Left ventricle myocardium inferior (tissue), 1 donor: Measurements from ENCODE around the gene RPL13. TPM values are rescaled to one million over a fixed set of nuclear protein-coding genes. Genes with fewer than 3 reads are reported as not detected.

Experiments
- DNase-seq: peaks from one replicate; pipeline ENCODE4 v3.0.0-alpha.2; 2020
- H3K27ac ChIP-seq: fragments of 200-600 bp; replicated peaks from 2 replicates; pipeline ENCODE4 v1.8.0; 2021
- H3K27me3 ChIP-seq: fragments of 200-600 bp; 2 replicates; pipeline ENCODE4 v1.8.0; 2021; ENCODE audit warnings: low read depth
- H3K36me3 ChIP-seq: fragments of 200-600 bp; 2 replicates; pipeline ENCODE4 v1.8.0; 2021
- H3K4me1 ChIP-seq: fragments of 200-600 bp; 2 replicates; pipeline ENCODE4 v1.8.0; 2021
- H3K4me3 ChIP-seq: fragments of 200-600 bp; 2 replicates; pipeline ENCODE4 v1.8.0; 2021; ENCODE audit warnings: mild to moderate bottlenecking, moderate library complexity
- H3K9me3 ChIP-seq: fragments of 200-600 bp; replicated peaks from 2 replicates; pipeline ENCODE4 v1.8.0; 2021
- intact Hi-C: fragments of 100-400 bp; cut with micrococcal nuclease; formaldehyde crosslinking; loops from one replicate; pipeline ENCODE4 v1.11.0; 2022
- total RNA-seq: library from RNA; stranded (reverse); fragmentation: NEBNext Ultra II Directional; extraction: Animal tissue kit (Norgen Biotek cat#: 25700); gene quantifications from one replicate; pipeline ENCODE4 v1.2.1, GENCODE V29; 2021
- TF ChIP-seq, protein P1 (sequence below): fragments of 200-600 bp; IDR thresholded peaks from 2 replicates; pipeline ENCODE4 v1.8.0; 2021; ENCODE audit warnings: antibody characterized with exemption, mild to moderate bottlenecking, borderline replicate concordance
- donor health status: DM: no; HTN: yes; CAD: no; lungs with severe emphysema.

RPL13 gene
- total RNA-seq, 1 donor from 2014 or later = 1,030 TPM

DNA sequence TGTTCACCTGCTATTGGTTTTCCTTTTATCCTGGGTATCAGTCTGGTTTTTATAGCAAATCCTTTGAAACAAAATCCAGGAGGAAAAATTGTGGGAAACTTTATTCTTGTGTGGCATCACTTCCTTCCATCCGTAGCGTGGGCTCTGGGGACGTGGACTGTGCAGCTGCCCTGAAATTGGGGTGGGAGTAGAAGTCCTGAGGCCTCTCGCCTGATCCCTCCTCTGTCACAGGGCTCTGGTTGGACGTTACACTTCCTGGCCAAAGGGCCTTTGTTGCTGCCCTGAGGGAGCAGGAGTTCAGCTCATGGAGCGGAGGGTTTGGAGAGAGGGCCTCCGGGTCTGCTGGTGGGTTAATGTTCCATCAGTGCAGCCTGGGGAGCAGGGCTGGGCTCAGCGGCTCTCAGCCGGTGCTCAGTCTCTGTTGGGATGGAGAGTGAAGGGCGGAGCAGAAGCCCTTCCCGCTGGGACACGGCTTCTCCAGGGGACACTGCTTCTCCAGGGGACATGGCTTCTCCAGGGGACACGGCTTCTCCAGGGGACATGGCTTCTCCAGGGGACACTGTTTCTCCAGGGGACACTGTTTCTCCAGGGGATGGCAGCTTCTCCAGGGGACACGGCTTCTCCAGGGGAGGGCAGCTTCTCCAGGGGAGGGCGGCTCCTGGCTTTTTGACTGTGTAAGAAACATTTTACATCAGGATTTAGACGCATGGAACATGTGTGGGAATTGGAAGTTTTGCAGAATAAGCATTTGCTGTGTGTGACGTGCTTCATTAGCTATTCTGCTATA, 15.2 kb upstream of the RPL13 start:
- intact Hi-C loops = no loop called here
- H3K9me3 ChIP-seq = no peaks in the 10 kb centered on the region
- H3K4me3 ChIP-seq = no peak overlapping the region
- H3K36me3 ChIP-seq = peaks cover 72% of the 10 kb centered on the region
- H3K4me1 ChIP-seq = peaks cover 16% of the 10 kb centered on the region
- no peak for DNase-seq
- TF ChIP-seq, protein P1, sequence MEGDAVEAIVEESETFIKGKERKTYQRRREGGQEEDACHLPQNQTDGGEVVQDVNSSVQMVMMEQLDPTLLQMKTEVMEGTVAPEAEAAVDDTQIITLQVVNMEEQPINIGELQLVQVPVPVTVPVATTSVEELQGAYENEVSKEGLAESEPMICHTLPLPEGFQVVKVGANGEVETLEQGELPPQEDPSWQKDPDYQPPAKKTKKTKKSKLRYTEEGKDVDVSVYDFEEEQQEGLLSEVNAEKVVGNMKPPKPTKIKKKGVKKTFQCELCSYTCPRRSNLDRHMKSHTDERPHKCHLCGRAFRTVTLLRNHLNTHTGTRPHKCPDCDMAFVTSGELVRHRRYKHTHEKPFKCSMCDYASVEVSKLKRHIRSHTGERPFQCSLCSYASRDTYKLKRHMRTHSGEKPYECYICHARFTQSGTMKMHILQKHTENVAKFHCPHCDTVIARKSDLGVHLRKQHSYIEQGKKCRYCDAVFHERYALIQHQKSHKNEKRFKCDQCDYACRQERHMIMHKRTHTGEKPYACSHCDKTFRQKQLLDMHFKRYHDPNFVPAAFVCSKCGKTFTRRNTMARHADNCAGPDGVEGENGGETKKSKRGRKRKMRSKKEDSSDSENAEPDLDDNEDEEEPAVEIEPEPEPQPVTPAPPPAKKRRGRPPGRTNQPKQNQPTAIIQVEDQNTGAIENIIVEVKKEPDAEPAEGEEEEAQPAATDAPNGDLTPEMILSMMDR = no peak
- no peaks in the 10 kb centered on the region for H3K27me3 ChIP-seq
- no peak overlapping the region for H3K27ac ChIP-seq

DNA sequence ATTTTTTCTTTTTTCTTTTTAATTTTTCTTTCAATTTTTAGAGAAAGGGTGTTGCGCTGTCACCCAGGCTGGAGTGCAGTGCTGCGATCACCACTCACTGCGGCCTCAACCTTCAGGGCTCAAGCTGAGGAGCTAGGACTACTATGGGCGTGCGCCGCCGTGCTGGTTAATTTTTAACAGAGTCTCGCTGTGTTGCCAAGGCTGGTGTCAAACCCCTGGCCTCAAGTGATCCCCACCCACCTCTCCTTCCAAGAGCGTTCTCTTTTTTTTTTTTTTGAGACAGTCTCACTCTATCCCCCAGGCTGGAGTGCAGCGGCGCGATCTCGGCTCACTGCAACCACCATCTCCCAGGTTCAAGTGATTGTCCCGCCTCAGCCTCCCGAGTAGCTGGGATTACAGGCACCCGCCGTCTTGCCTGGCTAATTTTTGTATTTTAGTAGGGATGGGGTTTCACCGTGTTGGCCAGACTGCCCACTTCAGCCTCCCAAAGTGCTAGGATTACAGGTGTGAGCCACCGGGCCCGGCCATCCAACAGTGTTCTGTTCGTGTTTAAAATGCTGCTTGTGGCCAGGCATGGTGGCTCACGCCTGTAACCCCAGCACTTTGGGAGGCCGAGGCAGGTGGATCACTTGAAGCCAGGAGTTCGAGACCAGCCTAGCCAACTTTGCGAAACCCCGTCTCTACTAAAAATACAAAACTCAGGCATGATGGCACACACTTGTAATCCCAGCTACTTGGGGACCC, 14.5 kb upstream of the RPL13 start:
- peaks cover 79% of the 10 kb centered on the region for H3K36me3 ChIP-seq
- TF ChIP-seq, protein P1 = no peak

DNA sequence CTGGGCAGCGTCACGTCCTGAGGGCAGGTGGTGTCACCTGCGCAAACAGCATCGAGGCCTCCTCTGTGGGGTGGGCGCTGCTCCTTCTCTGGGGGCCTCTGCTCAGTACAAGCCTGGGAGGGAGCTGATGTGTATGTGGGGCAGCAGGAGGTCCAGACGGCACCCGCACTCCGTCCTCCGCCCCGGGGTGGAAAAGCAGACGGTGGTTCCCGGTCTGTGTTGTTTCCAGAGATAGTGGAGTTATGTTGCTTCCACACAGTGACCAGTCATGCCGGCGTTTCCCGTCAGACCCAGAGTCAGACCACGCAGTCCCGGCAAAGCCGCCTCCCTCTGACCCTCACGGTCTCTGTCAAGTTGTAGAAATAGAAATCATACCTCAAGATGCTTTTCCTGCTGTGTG, 13.7 kb upstream of the RPL13 start:
- Histone ChIP-seq H3K36me3 (peaks cover 81% of the 10 kb centered on the region), H3K27me3 (no peaks in the 10 kb centered on the region), H3K4me1 (peaks cover 4% of the 10 kb centered on the region), H3K4me3 (no peak overlapping the region), H3K9me3 (no peaks in the 10 kb centered on the region), H3K27ac (no peak overlapping the region)
- DNase-seq = no peak
- intact Hi-C loops = no loop called here
- TF ChIP-seq, protein P1 = no peak

More for the DNA sequence above, 14.5 kb upstream of the RPL13 start:
- no peak for DNase-seq
- H3K9me3 ChIP-seq = no peaks in the 10 kb centered on the region
- intact Hi-C loops = no loop called here
- H3K27me3 ChIP-seq = no peaks in the 10 kb centered on the region
- peaks cover 10% of the 10 kb centered on the region for H3K4me1 ChIP-seq
- H3K27ac ChIP-seq = no peak overlapping the region
- no peak overlapping the region for H3K4me3 ChIP-seq

DNA sequence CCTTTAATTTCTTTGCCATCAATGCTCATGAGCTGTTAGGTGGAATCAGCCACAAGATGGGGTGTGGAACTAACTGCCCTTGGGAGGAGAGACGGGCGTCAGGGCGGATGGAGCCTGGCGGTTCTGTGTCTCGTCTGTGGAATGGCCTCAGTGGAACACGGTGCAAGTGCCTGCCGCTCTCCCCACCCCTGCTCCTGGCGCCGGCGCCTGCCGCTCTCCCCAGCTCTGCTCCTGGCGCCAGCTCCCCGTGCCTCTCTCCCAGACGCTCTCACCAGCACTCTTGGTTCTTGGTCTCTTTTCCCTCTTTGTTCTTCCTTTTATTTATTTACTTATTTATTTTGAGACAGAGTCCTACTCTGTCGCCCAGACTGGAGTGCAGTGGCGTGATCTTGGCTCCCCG, 13.2 kb upstream of the RPL13 start:
- H3K4me1 ChIP-seq = no peaks in the 10 kb centered on the region
- no peak for DNase-seq
- H3K9me3 ChIP-seq = no peaks in the 10 kb centered on the region
- H3K4me3 ChIP-seq = no peak overlapping the region
- TF ChIP-seq, protein P1 = no peak
- no peak overlapping the region for H3K27ac ChIP-seq
- no peaks in the 10 kb centered on the region for H3K27me3 ChIP-seq
- intact Hi-C loops = no loop called here
- H3K36me3 ChIP-seq = peaks cover 81% of the 10 kb centered on the region

DNA sequence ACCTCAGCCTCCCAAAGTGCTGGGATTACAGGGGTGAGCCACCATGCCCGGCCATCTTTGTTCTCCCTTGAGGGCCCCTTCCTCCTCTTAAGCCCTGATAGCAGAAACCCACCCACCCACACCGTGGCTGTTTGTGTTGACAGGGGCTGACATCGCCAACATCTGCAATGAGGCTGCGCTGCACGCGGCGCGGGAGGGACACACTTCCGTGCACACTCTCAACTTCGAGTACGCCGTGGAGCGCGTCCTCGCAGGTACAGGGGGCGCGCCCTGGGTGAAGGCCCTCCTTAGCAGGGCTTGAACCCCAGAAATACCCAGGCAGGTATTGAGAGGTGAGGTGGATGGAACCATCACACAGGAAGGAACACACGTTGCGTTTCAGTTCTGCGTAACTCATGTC, 12.6 kb upstream of the RPL13 start:
- Histone ChIP-seq H3K4me1 (no peaks in the 10 kb centered on the region), H3K27ac (no peak overlapping the region), H3K9me3 (no peaks in the 10 kb centered on the region), H3K4me3 (no peak overlapping the region), H3K27me3 (no peaks in the 10 kb centered on the region), H3K36me3 (peaks cover 84% of the 10 kb centered on the region)
- no peak for DNase-seq
- intact Hi-C loops = no loop called here
- TF ChIP-seq, protein P1 = no peak
